ENCODE data around the gene TMEM108. TPM values are rescaled to one million over a fixed set of nuclear protein-coding genes. Genes with fewer than 3 reads are reported as not detected.
"Not testable (repeated sequence)": the region's sequence is repeated elsewhere in the genome, so short reads cannot be mapped to it uniquely, and the experiment has no call there.

Gene TMEM108
- polyA plus RNA-seq, 1 experiment = 0.63 TPM

DNA sequence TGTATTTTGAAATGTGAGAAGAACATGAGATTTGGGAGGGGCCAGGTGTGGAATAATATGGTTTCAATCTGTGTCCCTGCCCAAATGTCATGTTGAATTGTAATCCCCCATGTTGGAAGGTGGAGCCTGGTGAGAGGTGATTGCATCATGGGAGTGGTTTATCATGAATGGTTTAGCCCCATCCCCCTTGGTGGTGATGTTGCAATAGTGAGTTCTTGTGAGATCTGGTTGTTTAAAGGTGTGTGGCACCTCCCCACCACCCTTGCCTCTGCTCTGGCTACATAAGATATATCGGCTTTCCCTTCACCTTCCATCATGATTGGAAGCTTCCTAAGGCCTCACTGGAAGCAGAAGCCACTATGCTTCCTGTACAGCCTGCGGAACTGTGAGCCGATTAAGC is 23.9 kb upstream of the TMEM108 start:
- DNase-seq (ENCODE audit: low read depth, low spot score) = no peak
- no peak overlapping the region for H3K4me3 ChIP-seq (ENCODE audit: low read depth, low read length)
- CTCF ChIA-PET = no interaction called here
- no peaks in the 10 kb centered on the region for H3K9me3 ChIP-seq (ENCODE audit: control insufficient read depth, insufficient read depth, low read length)
- H3K27me3 ChIP-seq (ENCODE audit: control insufficient read depth, insufficient read depth, low read length) = peaks cover 4% of the 10 kb centered on the region
- POLR2A ChIA-PET = no interaction called here
- no peak overlapping the region for H3K27ac ChIP-seq (ENCODE audit: low read depth, low read length)
- no peak for TF ChIP-seq CTCF (IDR thresholded peaks at IDR 0.05; ENCODE audit: low read depth, low read length)

- CTCF ChIA-PET; H3K27me3 ChIP-seq (ENCODE audit: control insufficient read depth, insufficient read depth, low read length); DNase-seq (ENCODE audit: low read depth, low spot score); POLR2A ChIA-PET; H3K9me3 ChIP-seq (ENCODE audit: control insufficient read depth, insufficient read depth, low read length); H3K27ac ChIP-seq (ENCODE audit: low read depth, low read length); H3K4me3 ChIP-seq (ENCODE audit: low read depth, low read length): not testable (repeated sequence)
These were observed 22.6 kb upstream of the TMEM108 start for GRCh38 chr3:133015573-133015972.

DNA sequence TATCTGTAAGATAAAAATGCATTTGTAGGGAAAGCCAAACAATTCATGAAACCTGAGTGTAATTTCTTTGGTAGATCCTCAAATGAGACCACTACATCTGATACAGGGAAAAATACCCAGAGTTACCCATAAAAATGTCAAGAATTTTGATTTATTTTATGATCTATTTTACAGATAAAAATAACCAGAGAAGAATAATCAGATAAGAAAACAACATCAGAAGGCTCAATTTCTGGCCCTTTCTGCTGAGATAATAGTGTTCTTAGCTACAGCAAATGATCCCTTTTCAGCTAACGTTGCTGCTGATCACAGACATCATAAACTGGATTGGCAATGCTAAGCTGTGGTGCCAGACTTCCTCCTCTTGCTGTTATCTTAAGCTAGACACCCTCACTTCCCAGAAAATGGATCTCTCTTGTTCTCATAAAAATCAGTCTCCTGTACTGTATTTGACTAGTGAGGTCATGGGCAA is 21.3 kb upstream of the TMEM108 start:
- POLR2A ChIA-PET = no interaction called here
- no peak overlapping the region for H3K4me3 ChIP-seq (ENCODE audit: low read depth, low read length)
- DNase-seq (ENCODE audit: low read depth, low spot score) = no peak
- CTCF ChIA-PET = no interaction called here
- no peak overlapping the region for H3K27ac ChIP-seq (ENCODE audit: low read depth, low read length)
- H3K27me3 ChIP-seq (ENCODE audit: control insufficient read depth, insufficient read depth, low read length) = peaks cover 4% of the 10 kb centered on the region
- TF ChIP-seq CTCF (IDR thresholded peaks at IDR 0.05; ENCODE audit: low read depth, low read length) = no peak
- no peaks in the 10 kb centered on the region for H3K9me3 ChIP-seq (ENCODE audit: control insufficient read depth, insufficient read depth, low read length)

GRCh38 chr3:133018921-133019320 is 19.3 kb upstream of the TMEM108 start:
- CTCF ChIA-PET = no interaction called here
- H3K27me3 ChIP-seq (ENCODE audit: control insufficient read depth, insufficient read depth, low read length) = peaks cover 8% of the 10 kb centered on the region

GRCh38 chr3:133021206-133021605 is 17.0 kb upstream of the TMEM108 start:
- ChIA-PET CTCF (interaction anchor here (1.2 kb wide), 1 partner anchor 21 kb away, joined by 4 read pairs; no protein-coding TSS in a partner anchor), POLR2A (no interaction called here)
- Histone ChIP-seq H3K4me3 (ENCODE audit: low read depth, low read length) (no peak overlapping the region), H3K27ac (ENCODE audit: low read depth, low read length) (no peak overlapping the region), H3K9me3 (ENCODE audit: control insufficient read depth, insufficient read depth, low read length) (no peaks in the 10 kb centered on the region), H3K27me3 (ENCODE audit: control insufficient read depth, insufficient read depth, low read length) (peaks cover 8% of the 10 kb centered on the region)
- no peak for TF ChIP-seq CTCF (IDR thresholded peaks at IDR 0.05; ENCODE audit: low read depth, low read length)
- DNase-seq (ENCODE audit: low read depth, low spot score) = no peak

More at GRCh38 chr3:133018921-133019320, 19.3 kb upstream of the TMEM108 start:
- H3K27ac ChIP-seq (ENCODE audit: low read depth, low read length) = no peak overlapping the region
- TF ChIP-seq CTCF (IDR thresholded peaks at IDR 0.05; ENCODE audit: low read depth, low read length) = no peak
- POLR2A ChIA-PET = no interaction called here
- DNase-seq (ENCODE audit: low read depth, low spot score) = no peak
- no peak overlapping the region for H3K4me3 ChIP-seq (ENCODE audit: low read depth, low read length)
- no peaks in the 10 kb centered on the region for H3K9me3 ChIP-seq (ENCODE audit: control insufficient read depth, insufficient read depth, low read length)

GRCh38 chr3:133023362-133023761 is 14.8 kb upstream of the TMEM108 start:
- Histone ChIP-seq H3K9me3 (ENCODE audit: control insufficient read depth, insufficient read depth, low read length) (no peaks in the 10 kb centered on the region), H3K4me3 (ENCODE audit: low read depth, low read length) (no peak overlapping the region), H3K27me3 (ENCODE audit: control insufficient read depth, insufficient read depth, low read length) (peaks cover 3% of the 10 kb centered on the region), H3K27ac (ENCODE audit: low read depth, low read length) (no peak overlapping the region)
- POLR2A ChIA-PET = no interaction called here
- no peak for DNase-seq (ENCODE audit: low read depth, low spot score)
- CTCF ChIA-PET = no interaction called here
- no peak for TF ChIP-seq CTCF (IDR thresholded peaks at IDR 0.05; ENCODE audit: low read depth, low read length)
